NT2/D1 (cell line): Measurements from ENCODE around the gene SLC6A5.

Experiments
- SUZ12 ChIP-seq: IDR thresholded peaks from 2 replicates; pipeline ENCODE4 v1.6.1; 2011; ENCODE audit not compliant: insufficient read length, insufficient read depth; ENCODE audit errors: extremely low read depth
- ZNF274 ChIP-seq: IDR thresholded peaks from 2 replicates; pipeline ENCODE4 v1.6.1; 2011; ENCODE audit warnings: mild to moderate bottlenecking, low read depth, low read length

GRCh38 chr11:20595101-20595500 is 4.3 kb upstream of the SLC6A5 start:
- TF ChIP-seq SUZ12 (no peak), ZNF274 (no peak)
